T-helper 17 cell (primary cell): Measurements from ENCODE around the gene OR10H3. TPM values are rescaled to one million over a fixed set of nuclear protein-coding genes. Genes with fewer than 3 reads are reported as not detected.
"Not testable (repeated sequence)": the region's sequence is repeated elsewhere in the genome, so short reads cannot be mapped to it uniquely, and the experiment has no call there.

ENCODE experiments used
- ATAC-seq: fragments of 150-1000 bp; cut with Tn5 transposase; 2 replicates; pipeline ENCODE4 v1.10.0; 2021; ENCODE audit warnings: mild to moderate bottlenecking, moderate library complexity
- DNase-seq, 3 donors: peaks; one replicate each; pipeline versions ENCODE4 v3.0.0 to v3.0.0-alpha.2; 2020 to 2021
- H3K9me3 ChIP-seq: one replicate; pipeline ENCODE4 v1.7.0; 2013; ENCODE audit warnings: low read length, mild to moderate bottlenecking; ENCODE audit not compliant: control insufficient read depth, poor library complexity, severe bottlenecking
- H3K27ac Mint-ChIP-seq: one replicate; pipeline ENCODE4 v1.8.0; 2022; ENCODE audit warnings: mild to moderate bottlenecking, moderate library complexity, mixed read lengths
- H3K27me3 Mint-ChIP-seq: one replicate; pipeline ENCODE4 v1.8.0; 2022; ENCODE audit warnings: mixed read lengths
- H3K36me3 Mint-ChIP-seq: one replicate; pipeline ENCODE4 v1.8.0; 2022; ENCODE audit warnings: low read depth, mixed read lengths
- H3K4me1 Mint-ChIP-seq: one replicate; pipeline ENCODE4 v1.8.0; 2022; ENCODE audit warnings: mild to moderate bottlenecking, mixed read lengths
- H3K4me3 Mint-ChIP-seq: one replicate; pipeline ENCODE4 v1.8.0; 2022; ENCODE audit warnings: mild to moderate bottlenecking, moderate library complexity, mixed read lengths
- total RNA-seq, 4 donors: library from RNA in 2 of 4; stranded (reverse) in 2 of 4; gene quantifications; one replicate each; pipeline ENCODE4 v1.2.3 and lab custom pipeline; 2022 to 2026

OR10H3 gene
- total RNA-seq, 2 donors from 2014 or later: not detected

- ATAC-seq: no peak
- no peak overlapping the region for H3K4me3 Mint-ChIP-seq
These were observed 3.0 kb downstream of the OR10H3 start for GRCh38 chr19:15740785-15741184.

DNA sequence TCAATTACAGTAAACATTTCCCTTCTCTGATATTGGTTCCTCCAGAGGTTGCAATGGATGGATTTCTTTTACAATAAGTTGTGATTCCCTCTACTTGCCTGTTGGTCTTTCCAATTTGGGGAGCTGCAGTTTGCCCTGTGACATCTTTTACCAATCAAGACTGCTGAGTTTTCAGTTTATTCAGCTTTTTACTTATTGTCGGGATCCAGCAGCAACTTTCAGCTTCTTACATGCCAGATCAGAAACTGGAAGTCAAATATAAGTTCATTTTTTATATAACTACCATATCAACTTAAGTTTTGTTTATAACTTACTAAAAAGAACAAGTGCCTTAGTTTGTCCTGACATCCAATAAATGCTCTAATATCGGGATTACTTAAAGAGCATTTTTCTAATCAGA is 10.5 kb downstream of the OR10H3 start:
- H3K4me1 Mint-ChIP-seq: no peaks in the 10 kb centered on the region
- H3K9me3 ChIP-seq: no peaks in the 10 kb centered on the region
- H3K36me3 Mint-ChIP-seq: no peaks in the 10 kb centered on the region
- no peak overlapping the region for H3K27ac Mint-ChIP-seq
- ATAC-seq (no peak), DNase-seq (no peak)
- peaks cover 67% of the 10 kb centered on the region for H3K27me3 Mint-ChIP-seq
- no peak overlapping the region for H3K4me3 Mint-ChIP-seq

More at GRCh38 chr19:15740785-15741184, 3.0 kb downstream of the OR10H3 start:
- Mint-ChIP-seq H3K27me3 (peaks cover 27% of the 10 kb centered on the region), H3K27ac (no peak overlapping the region), H3K36me3 (peaks cover 2% of the 10 kb centered on the region), H3K4me1 (no peaks in the 10 kb centered on the region)
- no peaks in the 10 kb centered on the region for H3K9me3 ChIP-seq
- DNase-seq: no peak

DNA sequence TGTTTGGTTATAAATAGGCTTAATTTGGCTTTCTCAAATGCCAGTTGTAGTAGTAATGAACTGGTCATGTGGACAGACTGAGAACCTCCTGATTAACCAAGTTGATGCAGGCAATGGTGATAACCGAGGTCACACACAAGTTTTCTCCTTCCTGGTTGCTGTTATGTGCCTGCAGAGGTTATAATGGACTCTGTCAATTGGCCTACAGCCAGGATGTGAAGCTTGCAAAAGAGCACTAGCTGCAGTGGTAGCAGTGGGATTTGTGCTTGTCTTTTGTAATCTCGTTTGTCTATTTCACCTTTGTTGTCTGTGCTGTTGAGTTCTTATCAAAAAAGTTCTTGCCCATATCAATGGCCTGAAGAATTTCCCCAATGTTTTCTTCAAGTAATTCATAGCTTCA is 20.6 kb downstream of the OR10H3 start:
- peaks cover 11% of the 10 kb centered on the region for H3K4me1 Mint-ChIP-seq
- peaks cover 75% of the 10 kb centered on the region for H3K27me3 Mint-ChIP-seq
- no peak overlapping the region for H3K4me3 Mint-ChIP-seq
- H3K27ac Mint-ChIP-seq: no peak overlapping the region
- DNase-seq: no peak
- no peak for ATAC-seq
- H3K36me3 Mint-ChIP-seq: peaks cover 6% of the 10 kb centered on the region
- no peaks in the 10 kb centered on the region for H3K9me3 ChIP-seq

GRCh38 chr19:15759962-15760565 is 22.3 kb downstream of the OR10H3 start:
- DNase-seq: no peak
- Mint-ChIP-seq H3K27ac (no peak overlapping the region), H3K4me1 (peaks cover 11% of the 10 kb centered on the region), H3K36me3 (peaks cover 6% of the 10 kb centered on the region), H3K4me3 (no peak overlapping the region), H3K27me3 (peaks cover 58% of the 10 kb centered on the region)
- H3K9me3 ChIP-seq: no peaks in the 10 kb centered on the region
- ATAC-seq: no peak

DNA sequence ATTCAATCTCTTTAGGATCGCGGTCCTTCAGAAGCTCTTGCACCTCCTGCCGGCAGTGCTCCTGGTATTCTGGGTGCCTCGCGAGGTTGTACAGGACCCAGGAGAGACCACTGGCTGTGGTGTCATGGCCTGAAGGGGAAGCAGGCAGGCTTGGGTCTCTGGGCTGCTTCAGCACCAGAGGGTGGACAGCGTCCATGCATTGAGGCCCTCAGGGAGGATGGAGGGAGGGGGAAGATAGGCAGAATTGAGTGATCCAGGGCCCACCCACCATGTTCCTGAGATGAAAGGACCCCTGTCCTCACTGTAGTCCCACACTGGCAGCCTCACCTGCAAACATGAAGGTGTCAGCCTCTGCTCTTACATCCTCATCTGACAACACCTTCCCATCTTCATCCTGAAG is 31.8 kb downstream of the OR10H3 start:
- DNase-seq (no peak), ATAC-seq (no peak)
- H3K4me3 Mint-ChIP-seq: no peak overlapping the region
- H3K27ac Mint-ChIP-seq: no peak overlapping the region
- H3K36me3 Mint-ChIP-seq: no peaks in the 10 kb centered on the region
- peaks cover 46% of the 10 kb centered on the region for H3K27me3 Mint-ChIP-seq
- no peaks in the 10 kb centered on the region for H3K9me3 ChIP-seq
- H3K4me1 Mint-ChIP-seq: no peaks in the 10 kb centered on the region

DNA sequence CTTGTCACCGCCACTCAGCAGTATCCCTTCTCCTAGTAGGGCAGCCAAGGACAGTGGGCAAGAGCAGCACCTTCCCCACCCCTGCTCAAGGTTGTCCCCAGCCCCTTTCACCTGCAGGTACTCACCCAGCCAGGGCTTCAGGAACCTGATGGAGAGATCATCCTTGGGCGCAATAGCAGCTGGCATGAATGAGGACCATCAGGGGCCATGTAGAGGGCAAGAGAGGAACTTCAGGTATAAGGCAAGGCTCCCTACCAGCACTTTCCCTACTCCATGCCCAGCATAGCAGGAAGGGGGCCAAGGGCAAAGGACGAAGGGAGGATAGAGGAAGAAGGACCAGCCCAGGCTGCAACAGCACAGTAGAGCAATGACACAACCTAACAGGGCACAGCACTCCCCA is 36.4 kb downstream of the OR10H3 start:
- H3K4me3 Mint-ChIP-seq, H3K9me3 ChIP-seq, H3K27ac Mint-ChIP-seq, H3K36me3 Mint-ChIP-seq, ATAC-seq, DNase-seq, H3K4me1 Mint-ChIP-seq: not testable (repeated sequence)
- peaks cover 48% of the 10 kb centered on the region for H3K27me3 Mint-ChIP-seq

GRCh38 chr19:15775249-15775648 is 37.5 kb downstream of the OR10H3 start:
- H3K9me3 ChIP-seq: no peaks in the 10 kb centered on the region
- H3K36me3 Mint-ChIP-seq: no peaks in the 10 kb centered on the region
- ATAC-seq (no peak), DNase-seq (no peak)
- H3K4me1 Mint-ChIP-seq: no peaks in the 10 kb centered on the region
- H3K4me3 Mint-ChIP-seq: no peak overlapping the region
- H3K27me3 Mint-ChIP-seq: peaks cover 40% of the 10 kb centered on the region
- H3K27ac Mint-ChIP-seq: no peak overlapping the region

DNA sequence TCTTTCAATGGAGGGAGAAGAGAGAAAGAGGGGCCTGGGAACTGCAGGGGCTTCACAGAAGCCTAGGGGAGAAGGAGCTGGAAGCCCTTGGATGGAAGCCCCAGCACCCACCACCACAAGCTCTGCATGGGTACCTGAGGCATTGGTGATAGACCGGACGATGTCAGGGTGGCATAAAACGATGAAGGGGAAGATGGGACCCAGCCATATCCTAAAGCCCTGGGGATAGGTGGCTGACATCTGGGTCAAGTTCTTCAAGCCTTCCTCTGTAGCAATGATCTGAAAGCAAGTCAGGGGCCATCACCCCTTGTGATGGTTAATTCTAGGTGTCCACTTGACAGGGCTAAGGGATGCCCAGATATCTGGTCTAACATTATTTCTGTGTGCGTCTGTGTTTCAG is 38.5 kb downstream of the OR10H3 start:
- DNase-seq: no peak
- H3K4me3 Mint-ChIP-seq: no peak overlapping the region
- no peaks in the 10 kb centered on the region for H3K9me3 ChIP-seq
- ATAC-seq: no peak
- H3K27me3 Mint-ChIP-seq: peaks cover 33% of the 10 kb centered on the region
- no peaks in the 10 kb centered on the region for H3K4me1 Mint-ChIP-seq
- H3K36me3 Mint-ChIP-seq: no peaks in the 10 kb centered on the region
- H3K27ac Mint-ChIP-seq: no peak overlapping the region

GRCh38 chr19:15776991-15777970 is 39.5 kb downstream of the OR10H3 start:
- Mint-ChIP-seq H3K4me1 (no peaks in the 10 kb centered on the region), H3K4me3 (no peak overlapping the region), H3K27me3 (peaks cover 30% of the 10 kb centered on the region), H3K27ac (no peak overlapping the region), H3K36me3 (no peaks in the 10 kb centered on the region)
- DNase-seq (no peak), ATAC-seq (no peak)
- H3K9me3 ChIP-seq: no peaks in the 10 kb centered on the region

GRCh38 chr19:15779756-15780476 is 42.1 kb downstream of the OR10H3 start:
- Mint-ChIP-seq H3K36me3 (no peaks in the 10 kb centered on the region), H3K27ac (no peak overlapping the region), H3K4me1 (no peaks in the 10 kb centered on the region), H3K27me3 (peaks cover 17% of the 10 kb centered on the region), H3K4me3 (no peak overlapping the region)
- no peak for ATAC-seq
- H3K9me3 ChIP-seq: no peaks in the 10 kb centered on the region
- DNase-seq: no peak

DNA sequence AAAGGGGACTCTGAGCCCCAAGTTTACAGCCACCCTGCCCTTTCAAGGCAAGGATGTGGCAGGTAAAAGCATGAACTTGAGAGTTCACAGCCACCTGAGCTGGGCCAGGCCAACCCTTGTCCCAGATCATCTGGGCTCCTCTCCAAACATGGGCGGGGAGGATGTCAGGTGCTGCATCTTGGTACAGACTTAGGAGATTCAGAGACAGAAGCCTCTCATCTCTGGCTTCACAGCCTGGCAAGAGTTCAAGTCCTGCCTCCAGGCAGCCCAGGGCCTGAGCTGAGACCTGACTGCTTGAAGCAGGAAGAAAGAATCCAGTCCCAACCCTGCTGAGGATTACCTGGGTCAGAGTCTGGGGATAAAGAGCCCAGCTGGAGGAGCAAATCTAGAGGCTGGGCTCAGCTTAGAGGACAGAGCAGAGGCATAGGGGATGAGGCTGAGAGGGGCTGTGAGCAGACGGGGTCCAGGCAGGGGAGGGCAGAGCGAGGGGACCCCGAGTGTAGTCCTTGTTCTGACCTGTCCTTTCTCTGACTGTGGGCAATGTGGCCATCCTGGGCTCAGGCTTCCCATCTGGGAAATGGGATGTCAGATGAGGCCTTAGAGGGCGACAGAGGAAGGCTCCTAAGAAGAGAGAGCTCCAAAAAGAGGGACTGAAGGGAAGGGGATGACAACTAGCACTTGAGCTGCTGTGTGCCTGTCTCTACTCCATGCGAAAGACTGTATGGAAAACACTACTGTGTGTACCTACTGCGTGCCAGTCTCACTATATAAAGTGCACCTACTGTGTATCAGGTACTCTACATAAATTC is 43.0 kb downstream of the OR10H3 start:
- no peak overlapping the region for H3K27ac Mint-ChIP-seq
- H3K27me3 Mint-ChIP-seq: peaks cover 12% of the 10 kb centered on the region
- no peaks in the 10 kb centered on the region for H3K4me1 Mint-ChIP-seq
- ATAC-seq: no peak
- no peak for DNase-seq
- H3K9me3 ChIP-seq: no peaks in the 10 kb centered on the region
- no peaks in the 10 kb centered on the region for H3K36me3 Mint-ChIP-seq
- H3K4me3 Mint-ChIP-seq: no peak overlapping the region

- Mint-ChIP-seq H3K36me3 (no peaks in the 10 kb centered on the region), H3K4me3 (no peak overlapping the region), H3K27me3 (peaks cover 7% of the 10 kb centered on the region), H3K27ac (no peak overlapping the region), H3K4me1 (no peaks in the 10 kb centered on the region)
- ATAC-seq (no peak), DNase-seq (no peak)
- H3K9me3 ChIP-seq: no peaks in the 10 kb centered on the region
These were observed 43.9 kb downstream of the OR10H3 start for GRCh38 chr19:15781661-15782060.
